OCI-LY7 (cell line): ENCODE measurements around the gene METTL8. TPM values are rescaled to one million over a fixed set of nuclear protein-coding genes. Genes with fewer than 3 reads are reported as not detected.

Source experiments
- BruUV-seq: library from RNA; stranded (reverse); fragments of 400-500 nt; replicated peaks from 2 replicates; lab custom pipeline; 2021; lab: Mats Ljungman, UMichigan
- CTCF ChIA-PET: fragments of 300-600 bp; sonication (Branson Sonifier 250); formaldehyde crosslinking; loops from one replicate; lab custom pipeline; 2022; ENCODE audit warnings: antibody characterized with exemption; ENCODE audit not compliant: unreplicated experiment; lab: Charles Lee
- POLR2A ChIA-PET: fragments of 300-600 bp; sonication (Branson Sonifier 250); formaldehyde crosslinking; loops from one replicate; lab custom pipeline; 2022; ENCODE audit warnings: antibody characterized with exemption; lab: Charles Lee
- DNase-seq: peaks from one replicate; pipeline ENCODE4 v3.0.0-alpha.2; 2015; ENCODE audit warnings: low spot score
- H2AFZ ChIP-seq: fragments of 200-600 bp; sonication (generic), shearing (Covaris generic); 2 replicates; pipeline ENCODE4 v1.6.1; 2014; ENCODE audit warnings: mild to moderate bottlenecking, antibody characterized with exemption, low read length, moderate library complexity
- H3K27ac ChIP-seq: fragments of 200-600 bp; sonication (generic); 2 replicates; pipeline ENCODE4 v1.5.1; 2014; ENCODE audit warnings: mixed run types, low read depth, mild to moderate bottlenecking, moderate library complexity, low read length, inconsistent platforms; ENCODE audit not compliant: poor library complexity, severe bottlenecking
- H3K36me3 ChIP-seq: fragments of 200-600 bp; sonication (generic); 2 replicates; pipeline ENCODE4 v1.6.1; 2014; ENCODE audit warnings: mild to moderate bottlenecking, antibody characterized with exemption, low read length, moderate library complexity, mixed read lengths; ENCODE audit not compliant: insufficient read depth
- H3K4me1 ChIP-seq: fragments of 200-600 bp; sonication (generic); 2 replicates; pipeline ENCODE4 v1.5.1; 2014; ENCODE audit warnings: mild to moderate bottlenecking, low read length; ENCODE audit not compliant: insufficient read depth, poor library complexity, severe bottlenecking
- H3K4me2 ChIP-seq: fragments of 200-600 bp; sonication (generic); 2 replicates; pipeline ENCODE4 v1.6.1; 2014; ENCODE audit warnings: mild to moderate bottlenecking, low read length
- H3K4me3 ChIP-seq: fragments of 200-600 bp; sonication (generic); 2 replicates; pipeline ENCODE4 v1.5.1; 2014; ENCODE audit warnings: mild to moderate bottlenecking, low read depth, low read length; ENCODE audit not compliant: poor library complexity, severe bottlenecking
- H3K79me2 ChIP-seq: fragments of 200-600 bp; sonication (generic); 2 replicates; pipeline ENCODE4 v1.6.1; 2016; ENCODE audit warnings: low read depth, mild to moderate bottlenecking, low read length, moderate library complexity, mixed read lengths; ENCODE audit not compliant: insufficient read depth
- H3K9me2 ChIP-seq: fragments of 200-600 bp; sonication (generic); 2 replicates; pipeline ENCODE4 v1.6.1; 2016; ENCODE audit warnings: mild to moderate bottlenecking, low read length, mixed read lengths; ENCODE audit not compliant: insufficient read depth
- H3K9me3 ChIP-seq: fragments of 200-600 bp; sonication (generic); 2 replicates; pipeline ENCODE4 v1.6.1; 2014; ENCODE audit warnings: mild to moderate bottlenecking, mixed run types, low read length, mixed read lengths
- H4K20me1 ChIP-seq: fragments of 200-600 bp; sonication (generic); 2 replicates; pipeline ENCODE4 v1.6.1; 2014; ENCODE audit warnings: mild to moderate bottlenecking, antibody characterized with exemption, low read length, moderate library complexity, mixed read lengths; ENCODE audit not compliant: insufficient read depth
- EZH2phosphoT487 ChIP-seq: fragments of 200-600 bp; sonication (generic); IDR thresholded peaks from 2 replicates; pipeline ENCODE4 v1.6.1; 2018; ENCODE audit warnings: low read depth, borderline replicate concordance, mild to moderate bottlenecking, mixed run types, antibody characterized with exemption, low read length, moderate library complexity, mixed read lengths
- intact Hi-C: fragments of 100-400 bp; cut with micrococcal nuclease; formaldehyde crosslinking; loops from one replicate; pipeline ENCODE4 v1.10.0; 2022; ENCODE audit not compliant: unreplicated experiment
- total RNA-seq, 2 experiments: library from RNA; depleted of rRNA in 1 of 2; stranded (reverse); fragments of >200 nt in 1 of 2; shearing (Covaris generic) in 1 of 2; gene quantifications; 2 replicates each; pipeline ENCODE4 v1.2.3, GENCODE V29; 2014 to 2022
- TF ChIP-seq, protein P1 (sequence below): fragments of 200-600 bp; sonication (generic); conservative IDR thresholded peaks from 2 replicates; pipeline ENCODE4 v1.5.1; 2014; ENCODE audit warnings: mild to moderate bottlenecking, antibody characterized with exemption, low read length, moderate library complexity, mixed read lengths

Gene METTL8
- total RNA-seq, 2 experiments from 2014 or later, result 11.8 to 33.0 TPM

DNA sequence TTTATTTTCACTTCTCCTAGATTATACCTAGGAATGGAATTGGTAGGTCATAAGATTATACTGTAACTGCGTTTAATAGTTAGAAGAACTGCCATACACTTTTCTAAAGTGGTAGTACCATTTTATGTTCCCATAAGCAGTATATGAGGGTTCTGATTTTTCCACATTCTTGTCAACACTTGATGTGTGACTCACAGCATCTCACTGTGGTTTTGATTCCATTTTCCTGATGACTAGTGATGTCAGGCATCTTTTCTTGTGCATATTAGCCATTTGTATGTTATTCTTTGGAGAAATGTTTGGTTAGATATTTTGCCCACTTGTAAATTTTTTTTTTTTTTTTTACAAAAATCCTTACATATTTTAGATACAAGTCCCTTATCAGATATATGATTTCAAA, 2.5 kb upstream of the METTL8 start:
- POLR2A ChIA-PET, result interaction anchor here (0.6 to 1.0 kb wide), 3 partner anchors 9 to 115 kb away, joined by 3 to 6 read pairs (median 3); no protein-coding TSS in a partner anchor
- DNase-seq, result no peak

GRCh38 chr2:171434013-171434989, 511 bp upstream of the METTL8 start, which contains the start of gene DCAF17:
TSS of gene DCAF17 (plus strand) at chr2:171434226. CDS start at chr2:171434578, 352 bp downstream.
- no peaks in the 10 kb centered on the region for H3K9me2 ChIP-seq
- H3K4me2 ChIP-seq, result peak within 1 kb of the TSS; percentile 98
- peaks cover 65% of the 10 kb centered on the region for H3K36me3 ChIP-seq
- BruUV-seq, result no TSS peak
- peaks cover 40% of the 10 kb centered on the region for H3K9me3 ChIP-seq
- TF ChIP-seq, protein P1, sequence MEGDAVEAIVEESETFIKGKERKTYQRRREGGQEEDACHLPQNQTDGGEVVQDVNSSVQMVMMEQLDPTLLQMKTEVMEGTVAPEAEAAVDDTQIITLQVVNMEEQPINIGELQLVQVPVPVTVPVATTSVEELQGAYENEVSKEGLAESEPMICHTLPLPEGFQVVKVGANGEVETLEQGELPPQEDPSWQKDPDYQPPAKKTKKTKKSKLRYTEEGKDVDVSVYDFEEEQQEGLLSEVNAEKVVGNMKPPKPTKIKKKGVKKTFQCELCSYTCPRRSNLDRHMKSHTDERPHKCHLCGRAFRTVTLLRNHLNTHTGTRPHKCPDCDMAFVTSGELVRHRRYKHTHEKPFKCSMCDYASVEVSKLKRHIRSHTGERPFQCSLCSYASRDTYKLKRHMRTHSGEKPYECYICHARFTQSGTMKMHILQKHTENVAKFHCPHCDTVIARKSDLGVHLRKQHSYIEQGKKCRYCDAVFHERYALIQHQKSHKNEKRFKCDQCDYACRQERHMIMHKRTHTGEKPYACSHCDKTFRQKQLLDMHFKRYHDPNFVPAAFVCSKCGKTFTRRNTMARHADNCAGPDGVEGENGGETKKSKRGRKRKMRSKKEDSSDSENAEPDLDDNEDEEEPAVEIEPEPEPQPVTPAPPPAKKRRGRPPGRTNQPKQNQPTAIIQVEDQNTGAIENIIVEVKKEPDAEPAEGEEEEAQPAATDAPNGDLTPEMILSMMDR, result no peak; the same call in none of the 2 replicates
- no peak for TF ChIP-seq EZH2phosphoT487
- H2AFZ ChIP-seq, result peak within 1 kb of the TSS; percentile 94
- H3K4me1 ChIP-seq, result peaks cover 23% of the 10 kb centered on the region
- H3K79me2 ChIP-seq, result peaks cover 74% of the 10 kb centered on the region
- peak within 1 kb of the TSS; percentile 93 for H3K27ac ChIP-seq
- no peaks in the 10 kb centered on the region for H4K20me1 ChIP-seq
- DNase-seq, result peak; percentile 99
- CTCF ChIA-PET, result interaction anchor here (0.6 to 1.0 kb wide), 3 partner anchors 31 to 478 kb away, joined by 3 to 4 read pairs (median 4); no protein-coding TSS in a partner anchor
- intact Hi-C loops, result loop anchor here (1.0 to 10.0 kb wide), 4 partner anchors 110 to 1120 kb away; partner anchors contain the start of gene PDK1
- peak within 1 kb of the TSS; percentile 88 for H3K4me3 ChIP-seq
- POLR2A ChIA-PET, result interaction anchor here (0.6 to 1.1 kb wide), 7 partner anchors 99 to 505 kb away, joined by 3 to 5 read pairs (median 3); partner anchors contain the start of gene GORASP2

More for the DNA sequence above, 2.5 kb upstream of the METTL8 start:
- no peak overlapping the region for H2AFZ ChIP-seq
- peaks cover 68% of the 10 kb centered on the region for H3K36me3 ChIP-seq
- TF ChIP-seq, protein P1, result no peak
- TF ChIP-seq EZH2phosphoT487, result no peak
- peaks cover 29% of the 10 kb centered on the region for H3K9me3 ChIP-seq
- no TSS peak for BruUV-seq
- no peaks in the 10 kb centered on the region for H4K20me1 ChIP-seq
- no peak overlapping the region for H3K27ac ChIP-seq
- H3K4me1 ChIP-seq, result peaks cover 23% of the 10 kb centered on the region
- peak overlapping the region; percentile 88 for H3K4me3 ChIP-seq
- peaks cover 68% of the 10 kb centered on the region; the same call in 1 of the 2 replicates for H3K79me2 ChIP-seq
- intact Hi-C loops, result loop anchor here (10.0 kb wide), 1 partner anchor 1118 kb away; the partner anchor contains the start of gene PDK1
- no peaks in the 10 kb centered on the region for H3K9me2 ChIP-seq
- 0 out of 2 replicates have a peak overlapping the region, but pooled peaks have one; percentile 70 for H3K4me2 ChIP-seq
- CTCF ChIA-PET, result no interaction called here
